BE2C (cell line): Measurements from ENCODE around the gene PDE8A.

Source experiments
- DNase-seq: peaks from one replicate; pipeline ENCODE4 v3.0.0-alpha.2; 2020
- H3K27me3 ChIP-seq: fragments of 250-450 bp; sonication (Bioruptor Pico); 2 replicates; pipeline ENCODE4 v1.5.1; 2020; ENCODE audit warnings: mild to moderate bottlenecking
- H3K36me3 ChIP-seq: fragments of 250-450 bp; sonication (Bioruptor Pico); 2 replicates; pipeline ENCODE4 v1.5.1; 2020; ENCODE audit warnings: mild to moderate bottlenecking
- H3K4me1 ChIP-seq: fragments of 250-450 bp; sonication (Bioruptor Pico); 2 replicates; pipeline ENCODE4 v1.5.1; 2020
- H3K4me3 ChIP-seq: 2 replicates; pipeline ENCODE4 v1.5.1; 2011; ENCODE audit warnings: low read depth, low read length
- H3K9me3 ChIP-seq: fragments of 250-450 bp; sonication (Bioruptor Pico); 2 replicates; pipeline ENCODE4 v1.5.1; 2020
- TF ChIP-seq, protein P1 (sequence below): IDR thresholded peaks from 2 replicates; pipeline ENCODE4 v1.5.1; 2012; ENCODE audit warnings: mild to moderate bottlenecking, low read depth, low read length

Gene PDE8A

GRCh38 chr15:85024509-85025336, 43.1 kb downstream of the PDE8A start:
- no peak overlapping the region for H3K4me3 ChIP-seq

DNA sequence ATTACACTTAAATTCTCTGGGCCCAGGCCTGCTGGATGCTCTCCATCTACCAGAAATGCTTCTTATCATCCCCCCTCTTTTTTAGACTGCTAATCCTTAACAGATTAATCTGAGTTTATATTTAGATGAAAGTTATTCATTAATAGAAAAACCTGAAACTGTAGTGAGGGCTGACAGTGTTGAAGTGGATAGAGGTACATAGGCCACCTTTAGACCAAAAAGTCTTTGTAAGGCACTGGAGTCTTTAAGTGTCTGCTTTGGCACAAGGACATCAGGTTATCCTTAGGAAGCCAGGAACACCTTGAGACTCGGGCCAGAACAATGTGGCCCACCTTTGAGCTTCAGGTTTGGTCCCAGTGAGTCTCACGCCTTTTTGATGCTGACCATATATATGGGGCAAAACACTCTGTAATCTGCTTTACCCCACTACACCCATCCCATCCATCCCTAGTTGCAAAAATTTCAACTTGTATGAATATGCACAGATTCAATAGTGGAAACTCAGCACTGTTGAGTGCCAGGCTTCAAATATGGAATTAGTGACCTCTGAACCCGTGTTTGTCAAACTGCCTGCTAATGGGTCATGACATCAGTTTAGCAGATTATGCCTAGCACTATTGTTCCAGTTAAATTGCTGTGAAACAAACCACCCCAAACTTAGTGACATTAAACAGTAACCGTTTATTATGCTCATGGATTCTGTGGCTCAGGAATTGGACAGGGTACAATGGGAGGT, 44.0 kb downstream of the PDE8A start:
- no peaks in the 10 kb centered on the region for H3K9me3 ChIP-seq
- peaks cover 27% of the 10 kb centered on the region for H3K4me1 ChIP-seq
- H3K36me3 ChIP-seq: no peaks in the 10 kb centered on the region
- TF ChIP-seq, protein P1, sequence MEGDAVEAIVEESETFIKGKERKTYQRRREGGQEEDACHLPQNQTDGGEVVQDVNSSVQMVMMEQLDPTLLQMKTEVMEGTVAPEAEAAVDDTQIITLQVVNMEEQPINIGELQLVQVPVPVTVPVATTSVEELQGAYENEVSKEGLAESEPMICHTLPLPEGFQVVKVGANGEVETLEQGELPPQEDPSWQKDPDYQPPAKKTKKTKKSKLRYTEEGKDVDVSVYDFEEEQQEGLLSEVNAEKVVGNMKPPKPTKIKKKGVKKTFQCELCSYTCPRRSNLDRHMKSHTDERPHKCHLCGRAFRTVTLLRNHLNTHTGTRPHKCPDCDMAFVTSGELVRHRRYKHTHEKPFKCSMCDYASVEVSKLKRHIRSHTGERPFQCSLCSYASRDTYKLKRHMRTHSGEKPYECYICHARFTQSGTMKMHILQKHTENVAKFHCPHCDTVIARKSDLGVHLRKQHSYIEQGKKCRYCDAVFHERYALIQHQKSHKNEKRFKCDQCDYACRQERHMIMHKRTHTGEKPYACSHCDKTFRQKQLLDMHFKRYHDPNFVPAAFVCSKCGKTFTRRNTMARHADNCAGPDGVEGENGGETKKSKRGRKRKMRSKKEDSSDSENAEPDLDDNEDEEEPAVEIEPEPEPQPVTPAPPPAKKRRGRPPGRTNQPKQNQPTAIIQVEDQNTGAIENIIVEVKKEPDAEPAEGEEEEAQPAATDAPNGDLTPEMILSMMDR: no peak
- no peak overlapping the region for H3K4me3 ChIP-seq
- DNase-seq: no peak
- H3K27me3 ChIP-seq: no peaks in the 10 kb centered on the region

More at GRCh38 chr15:85024509-85025336, 43.1 kb downstream of the PDE8A start:
- Histone ChIP-seq H3K36me3 (no peaks in the 10 kb centered on the region), H3K27me3 (no peaks in the 10 kb centered on the region), H3K4me1 (peaks cover 23% of the 10 kb centered on the region), H3K9me3 (no peaks in the 10 kb centered on the region)
- no peak for DNase-seq
- TF ChIP-seq, protein P1: no peak

- peaks cover 27% of the 10 kb centered on the region for H3K4me1 ChIP-seq
- no peak overlapping the region for H3K4me3 ChIP-seq
- H3K36me3 ChIP-seq: no peaks in the 10 kb centered on the region
- DNase-seq: peak; percentile 54
- no peaks in the 10 kb centered on the region for H3K27me3 ChIP-seq
- TF ChIP-seq, protein P1: no peak
- no peaks in the 10 kb centered on the region for H3K9me3 ChIP-seq
These were observed 44.8 kb downstream of the PDE8A start for GRCh38 chr15:85026304-85027032.

DNA sequence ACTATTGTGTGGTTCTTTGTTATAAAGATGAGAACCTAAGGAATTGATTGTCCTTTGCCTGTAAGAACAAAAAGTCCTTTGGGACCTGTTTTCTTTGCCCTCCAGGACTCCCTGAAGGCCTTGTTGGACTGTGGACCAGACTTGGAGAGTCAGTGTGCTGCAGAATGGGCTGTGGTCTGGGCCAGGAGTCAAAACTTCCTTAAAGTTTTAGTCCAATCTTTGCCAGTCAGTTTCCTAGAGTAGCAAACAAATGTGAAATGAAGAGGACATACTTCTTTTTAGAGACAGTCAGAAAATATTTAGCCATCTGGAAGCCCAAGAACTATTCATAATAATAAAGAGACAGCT, 45.4 kb downstream of the PDE8A start:
- no peaks in the 10 kb centered on the region for H3K36me3 ChIP-seq
- H3K4me3 ChIP-seq: no peak overlapping the region
- TF ChIP-seq, protein P1: no peak
- DNase-seq: no peak
- peaks cover 27% of the 10 kb centered on the region for H3K4me1 ChIP-seq
- H3K27me3 ChIP-seq: no peaks in the 10 kb centered on the region
- no peaks in the 10 kb centered on the region for H3K9me3 ChIP-seq

- no peak overlapping the region for H3K4me3 ChIP-seq
- peaks cover 27% of the 10 kb centered on the region for H3K4me1 ChIP-seq
- H3K36me3 ChIP-seq: no peaks in the 10 kb centered on the region
- H3K9me3 ChIP-seq: no peaks in the 10 kb centered on the region
- no peaks in the 10 kb centered on the region for H3K27me3 ChIP-seq
- TF ChIP-seq, protein P1: no peak
- DNase-seq: no peak
These were observed 45.8 kb downstream of the PDE8A start for GRCh38 chr15:85027421-85027820.
